OCI-LY1 (cell line): Measurements from ENCODE around the gene C4orf46.

Experiments
- CTCF ChIP-seq: fragments of 200-600 bp; sonication (generic), shearing (Covaris generic); IDR thresholded peaks from 2 replicates; pipeline ENCODE4 v1.5.1; 2017; ENCODE audit warnings: mild to moderate bottlenecking, antibody characterized with exemption, low read length, moderate library complexity, mixed read lengths
- EZH2 ChIP-seq: fragments of 200-600 bp; sonication (generic), shearing (Covaris generic); IDR thresholded peaks from 2 replicates; pipeline ENCODE4 v1.8.0; 2017; ENCODE audit warnings: borderline replicate concordance, mixed run types, mild to moderate bottlenecking, antibody characterized with exemption, low read length, moderate library complexity, mixed read lengths

GRCh38 chr4:158688813-158689212, 17.1 kb upstream of the C4orf46 start:
- TF ChIP-seq CTCF: no peak
- TF ChIP-seq EZH2: no peak
